Measurements from ENCODE around the gene TMTC4. TPM values are rescaled to one million over a fixed set of nuclear protein-coding genes. Genes with fewer than 3 reads are reported as not detected.

The TMTC4 gene
- total and polyA plus RNA-seq, 10 of the 15 experiments (the other 5 are each of a cell fraction or from before 2014, with no cell fraction given), result 3.3 to 24.6 (median 14.5) TPM

DNA sequence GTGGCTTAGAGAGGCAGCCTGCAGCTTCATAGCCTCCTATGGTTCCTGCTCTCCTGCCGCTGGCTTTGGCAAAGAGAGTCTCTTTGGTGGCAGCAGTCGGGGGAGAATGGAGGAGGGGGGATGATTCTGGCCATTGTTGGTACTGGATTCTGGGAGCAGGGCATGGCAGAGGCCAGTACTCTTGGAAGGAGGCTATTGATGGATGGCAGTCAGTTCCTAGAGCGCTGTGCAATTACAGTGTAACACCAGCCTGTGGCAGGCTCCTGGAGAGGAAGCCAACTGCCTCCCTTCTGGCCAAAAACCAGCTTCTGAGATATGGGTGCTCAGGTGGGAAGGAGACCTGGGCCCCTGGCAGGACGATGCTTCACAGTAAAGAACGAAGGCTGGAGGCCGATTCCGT lies 47.9 kb upstream of the TMTC4 start:
- no peaks in the 10 kb centered on the region for H3K27me3 ChIP-seq (replicated peaks in 1 of 2; ENCODE audit: control insufficient read depth in 2 of 2, insufficient read depth in 2 of 2, low read length in 1 of 2)
- no peaks in the 10 kb centered on the region for H3K4me1 ChIP-seq (ENCODE audit: control insufficient read depth, insufficient read depth, low read length)
- no peak overlapping the region for H3K4me2 ChIP-seq (ENCODE audit: control insufficient read depth, insufficient read depth)
- in situ Hi-C loops (cut with MboI), result loop anchor here (10.0 kb wide), 1 partner anchor 402 kb away; no protein-coding TSS in a partner anchor
- no peaks in the 10 kb centered on the region for H4K20me1 ChIP-seq (ENCODE audit: control insufficient read depth, insufficient read depth)
- RAD21 ChIA-PET (ENCODE audit: unreplicated experiment), result interaction anchor here (0.9 to 1.0 kb wide), 2 partner anchors 379 to 405 kb away, joined by 3 to 5 read pairs; no protein-coding TSS in a partner anchor
- CTCF ChIA-PET, result interaction anchor here (0.6 to 1.8 kb wide), 14 partner anchors 9 to 406 kb away, joined by 3 to 15 read pairs (median 3); partner anchors contain the start of gene TMTC4
- no peak overlapping the region for H2AFZ ChIP-seq (ENCODE audit: control insufficient read depth, low read depth, low read length)
- POLR2A ChIA-PET, result no interaction called here
- 44% methylated on average over 7 of the region's 7 CpGs for WGBS (ENCODE audit: insufficient coverage, insufficient replicate concordance, low lambda C conversion rate, missing lambda C conversion rate)
- no peak overlapping the region for H3K9ac ChIP-seq (ENCODE audit: control insufficient read depth, insufficient read depth, low read length)
- DNase-seq (ENCODE audit: low read depth, low spot score), result no peak
- SMC1A ChIA-PET (ENCODE audit: uncharacterized antibody, unreplicated experiment), result interaction anchor here (0.8 to 1.5 kb wide), 6 partner anchors 80 to 378 kb away, joined by 3 to 6 read pairs (median 3); no protein-coding TSS in a partner anchor
- intact Hi-C loops (cut with micrococcal nuclease; ENCODE audit: unreplicated experiment), result loop anchor here (1.0 to 2.0 kb wide), 2 partner anchors 378 to 405 kb away; no protein-coding TSS in a partner anchor
- H3K36me3 ChIP-seq (ENCODE audit: control insufficient read depth in 2 of 2, insufficient read depth in 2 of 2, low read length in 1 of 2), result no peaks in the 10 kb centered on the region
- BruUV-seq (replicated peaks), result no TSS peak
- TF ChIP-seq IRF5 (IDR thresholded peaks at IDR 0.05; ENCODE audit: borderline replicate concordance) (no peak), HDGF (IDR thresholded peaks at IDR 0.05) (no peak), RB1 (IDR thresholded peaks at IDR 0.05; ENCODE audit: borderline replicate concordance) (no peak), BMI1 (IDR thresholded peaks at IDR 0.05; ENCODE audit: borderline replicate concordance) (no peak), NR2F1 (conservative IDR thresholded peaks at IDR 0.05) (no peak), YBX1 (IDR thresholded peaks at IDR 0.05) (no peak), TBL1XR1 (IDR thresholded peaks at IDR 0.05; ENCODE audit: low read depth, low read length) (no peak), ZNF687 (IDR thresholded peaks at IDR 0.05) (no peak), SIN3A (IDR thresholded peaks at IDR 0.05; ENCODE audit: low read depth, low read length) (no peak), EGR1 (IDR thresholded peaks at IDR 0.05; ENCODE audit: borderline replicate concordance in 1 of 2, low read depth in 2 of 2, low read length in 2 of 2) (no peak)
- FAIRE-seq, result no peak
- no peak overlapping the region for H3K4me3 ChIP-seq
- H3K27ac ChIP-seq (ENCODE audit: control insufficient read depth, insufficient read depth), result no peak overlapping the region
- H3K79me2 ChIP-seq (ENCODE audit: control insufficient read depth, insufficient read depth, low read length), result no peaks in the 10 kb centered on the region
- ATAC-seq, result peak; percentile 53
- H3K9me3 ChIP-seq (replicated peaks; ENCODE audit: control insufficient read depth, insufficient read depth, low read length), result no peaks in the 10 kb centered on the region
